Activated T-cell treated with anti-CD3 and anti-CD28 coated beads for 48 hours (primary cell): Measurements from ENCODE around the gene PRPF4.
"Not testable (repeated sequence)": the region's sequence is repeated elsewhere in the genome, so short reads cannot be mapped to it uniquely, and the experiment has no call there.

ENCODE experiments used
- DNase-seq: peaks from one replicate; pipeline ENCODE4 v3.0.0-alpha.2; 2020; ENCODE audit warnings: low read depth

PRPF4 gene

GRCh38 chr9:113267911-113268566 lies 7.4 kb upstream of the PRPF4 start:
- no peak for DNase-seq

GRCh38 chr9:113269355-113269754 lies 6.1 kb upstream of the PRPF4 start:
- no peak for DNase-seq

DNA sequence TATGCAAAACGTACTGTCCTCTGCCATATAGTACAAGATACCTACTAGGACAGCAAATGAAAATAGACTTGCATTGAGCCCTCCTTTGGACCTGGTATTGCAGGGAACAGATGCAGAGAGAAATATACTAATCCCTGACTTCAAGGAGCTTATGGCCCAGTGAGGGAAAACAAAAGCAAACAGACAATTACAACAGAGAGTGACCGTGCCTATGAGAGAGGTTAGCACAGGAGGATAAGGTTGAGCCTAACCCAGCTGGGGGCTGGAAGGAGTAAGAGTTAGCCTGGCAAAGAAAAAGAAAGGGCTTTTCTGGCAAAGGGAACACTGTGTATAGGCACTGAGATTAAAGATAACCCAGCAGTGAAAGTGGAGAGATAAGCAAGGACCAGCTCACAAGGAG lies 5.6 kb upstream of the PRPF4 start:
- no peak for DNase-seq

GRCh38 chr9:113274474-113275156 lies 843 bp upstream of the PRPF4 start:
- no peak for DNase-seq

- DNase-seq = no peak
Measured at GRCh38 chr9:113278840-113279239, 3.4 kb downstream of the PRPF4 start.

GRCh38 chr9:113281356-113281755 lies 5.9 kb downstream of the PRPF4 start:
- DNase-seq = no peak

DNA sequence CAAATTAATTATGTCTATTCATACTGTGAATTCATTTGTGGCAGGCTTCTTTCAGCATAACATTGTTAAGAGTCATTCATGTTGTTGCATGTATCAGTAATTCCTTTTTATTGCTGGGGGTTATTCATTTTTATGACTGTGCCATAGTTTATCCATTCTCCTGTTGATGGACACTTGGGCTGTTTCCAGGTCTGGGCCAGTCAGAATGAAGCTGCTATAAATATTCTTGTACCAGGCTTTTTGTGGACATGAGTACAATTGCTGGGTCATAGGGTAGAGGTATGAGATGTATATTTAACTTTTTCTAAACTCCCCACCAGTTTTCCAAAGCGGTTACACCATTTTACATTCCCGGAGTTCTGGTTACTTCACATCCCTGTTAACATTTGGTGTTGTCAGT lies 13.6 kb downstream of the PRPF4 start:
- DNase-seq = no peak

DNA sequence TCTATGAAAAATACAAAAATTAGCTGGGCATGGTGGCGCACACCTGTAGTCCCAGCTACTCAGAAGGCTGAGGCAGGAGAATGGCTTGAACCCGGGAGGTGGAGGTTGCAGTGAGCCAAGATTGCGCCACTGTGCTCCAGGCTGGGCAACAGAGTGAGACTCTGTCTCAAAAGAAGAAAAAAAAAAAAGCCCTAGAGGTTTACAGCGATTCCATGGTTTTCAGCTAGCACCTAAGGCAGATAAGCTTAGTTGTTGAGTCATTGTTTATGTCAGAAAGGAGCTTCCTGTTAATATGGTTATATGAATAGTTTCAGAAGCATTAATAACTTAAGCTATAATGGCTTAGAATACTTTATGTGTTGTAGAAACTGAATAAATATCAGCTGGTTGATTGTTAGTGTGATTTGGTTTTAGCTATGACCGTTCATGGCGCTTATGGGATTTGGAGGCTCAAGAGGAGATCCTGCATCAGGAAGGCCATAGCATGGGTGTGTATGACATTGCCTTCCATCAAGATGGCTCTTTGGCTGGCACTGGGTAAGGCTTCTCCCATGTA lies 14.7 kb downstream of the PRPF4 start:
- no peak for DNase-seq

- DNase-seq = no peak
Measured at GRCh38 chr9:113293285-113293878, 17.9 kb downstream of the PRPF4 start.

- DNase-seq = not testable (repeated sequence)
Measured at GRCh38 chr9:113296247-113296646, 20.8 kb downstream of the PRPF4 start.

GRCh38 chr9:113296796-113297558 lies 21.5 kb downstream of the PRPF4 start:
- no peak for DNase-seq

DNA sequence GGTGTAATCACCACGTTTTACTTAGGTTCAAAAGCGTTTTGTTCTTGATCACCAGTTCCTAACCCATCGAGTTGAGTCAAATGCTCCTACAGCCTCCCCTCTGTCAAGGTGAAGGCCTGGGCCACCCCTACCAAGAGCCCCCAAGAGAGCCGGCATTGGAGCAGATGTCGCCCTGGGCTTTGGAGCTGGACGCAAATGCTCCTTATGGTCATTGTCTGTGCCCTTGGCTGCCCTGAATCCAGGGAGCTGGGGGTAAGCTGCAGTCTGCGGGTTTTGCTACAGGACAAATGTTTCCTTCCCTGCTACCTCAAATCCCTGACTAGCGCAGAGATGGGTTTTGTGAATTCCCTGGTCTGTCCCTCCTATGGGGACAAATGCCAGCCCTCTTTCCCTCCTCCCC lies 22.9 kb downstream of the PRPF4 start:
- no peak for DNase-seq

DNA sequence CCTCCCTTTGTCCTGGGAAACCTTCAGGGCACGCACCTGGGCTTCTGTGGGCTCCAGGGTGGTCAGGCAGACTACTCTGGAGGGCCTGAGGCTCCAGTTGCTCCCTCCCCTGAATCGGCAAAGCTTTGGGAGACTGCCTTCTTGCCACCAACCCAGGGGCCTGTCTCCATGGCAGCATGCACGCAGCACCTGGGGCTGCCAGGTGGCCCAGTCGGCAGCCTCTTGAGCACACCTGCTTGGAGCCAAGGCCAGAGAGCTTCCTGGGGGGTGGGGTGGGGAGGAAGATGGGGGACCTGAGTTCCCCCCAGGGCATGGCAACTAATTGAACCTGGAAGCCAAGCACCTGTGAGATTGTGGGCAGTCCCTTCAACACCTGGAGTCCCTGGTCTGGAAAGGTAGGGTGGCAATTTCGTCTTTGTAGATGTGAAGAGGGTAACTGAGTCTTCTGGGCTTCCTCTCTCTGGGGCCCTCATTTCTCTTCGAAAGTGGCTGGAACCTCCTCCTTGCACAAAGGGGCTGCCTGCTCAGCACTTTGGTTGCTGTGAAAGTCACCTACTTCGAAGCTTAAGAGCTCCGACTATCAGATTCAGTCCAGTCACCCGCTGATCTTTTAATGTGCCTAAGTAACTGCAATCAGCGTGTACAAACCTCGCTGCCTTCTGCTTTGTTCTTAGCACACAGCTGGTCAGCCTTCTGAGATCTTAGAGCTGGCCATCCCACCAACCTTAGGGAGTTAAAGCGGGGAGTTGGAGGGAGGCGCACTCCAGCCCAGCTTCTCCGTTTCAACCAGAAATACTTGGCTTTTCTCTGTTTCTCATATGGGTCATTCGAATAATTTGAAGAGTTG lies 23.7 kb downstream of the PRPF4 start:
- no peak for DNase-seq

- no peak for DNase-seq
Measured at GRCh38 chr9:113299800-113300292, 24.4 kb downstream of the PRPF4 start.

- no peak for DNase-seq
Measured at GRCh38 chr9:113301548-113301947, 26.1 kb downstream of the PRPF4 start.

DNA sequence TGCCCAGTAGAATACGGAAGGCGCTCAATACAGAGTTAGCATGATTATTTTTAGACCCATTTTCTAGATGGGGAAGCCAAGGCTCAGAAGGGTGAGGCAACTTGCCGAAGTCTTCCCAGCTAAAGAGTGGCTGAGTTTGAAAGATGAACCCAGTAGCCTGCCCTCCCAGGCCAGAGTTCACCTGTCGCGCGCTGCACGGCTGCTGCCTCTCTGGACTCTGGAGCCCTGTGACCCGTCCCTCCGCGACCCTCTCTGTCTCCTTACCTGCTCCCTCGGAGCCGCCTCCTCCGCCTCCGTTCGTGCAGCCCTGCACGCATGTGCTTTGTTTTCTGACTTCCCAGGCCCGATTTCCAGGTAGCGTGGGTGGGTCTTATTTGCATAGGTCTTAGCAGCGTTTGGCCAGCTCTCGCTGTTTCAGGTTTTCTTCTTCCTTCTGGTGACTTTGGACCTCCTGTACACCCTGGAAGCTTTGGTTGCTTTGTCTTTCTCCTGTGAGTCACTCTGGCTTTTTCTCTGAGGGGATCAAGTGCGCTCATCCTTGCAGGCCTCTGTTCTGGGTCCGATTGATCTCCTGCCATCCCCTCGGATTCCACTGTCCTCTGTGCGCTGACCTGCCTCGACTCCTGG lies 27.4 kb downstream of the PRPF4 start, which contains the start of gene RNF183:
Gene RNF183, minus strand, starts transcription at position 585 of the 627 bp plus-strand sequence. CDS start 5,192 bp downstream, outside the sequence.
- no peak for DNase-seq

DNA sequence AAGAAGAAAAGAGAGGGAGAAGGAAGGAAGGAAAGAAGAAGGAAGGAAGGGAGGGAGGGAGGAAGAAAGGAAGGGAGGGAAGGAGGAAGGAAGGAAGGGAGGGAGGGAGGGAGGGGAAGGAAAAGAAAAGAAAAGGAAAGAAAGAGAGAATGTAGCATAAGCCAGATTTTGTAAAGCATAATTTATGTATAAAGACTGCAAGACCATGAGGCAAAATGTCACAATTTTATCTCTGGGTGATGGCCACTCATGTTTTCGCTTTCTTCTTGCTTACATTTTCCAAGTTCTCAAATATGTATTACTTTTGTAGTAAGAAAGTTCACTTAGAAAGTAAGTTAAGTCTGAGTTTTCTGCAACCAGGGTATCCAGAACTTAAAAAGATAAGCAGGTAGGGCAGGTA lies 31.1 kb downstream of the PRPF4 start:
- no peak for DNase-seq

DNA sequence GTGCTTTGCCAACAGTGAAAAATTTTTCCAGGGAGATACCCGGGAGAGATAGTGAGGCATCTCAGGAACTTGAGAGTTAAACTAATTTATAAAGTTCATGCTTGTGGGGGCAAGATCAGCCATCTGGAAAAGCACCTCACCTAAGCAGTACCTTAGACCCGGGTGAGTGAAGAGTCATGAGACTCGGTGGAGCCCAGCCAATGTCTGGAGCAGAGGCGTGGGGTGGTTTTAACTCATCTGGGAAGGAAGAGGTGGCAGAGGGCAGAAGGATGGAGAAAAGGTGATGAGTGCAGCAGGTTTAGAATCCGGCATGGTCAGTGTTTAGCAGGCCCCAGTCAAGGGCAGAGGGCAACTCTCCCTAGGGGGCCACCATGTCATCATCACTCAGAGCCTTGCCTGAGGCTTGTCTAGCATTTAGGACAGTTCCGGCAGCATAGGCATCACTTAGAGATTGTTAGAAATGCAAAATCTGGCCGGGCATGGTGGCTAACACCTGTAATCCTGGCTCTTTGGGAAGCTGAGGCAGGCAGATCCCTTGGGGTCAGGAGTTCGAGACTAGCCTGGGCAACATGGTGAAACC lies 32.0 kb downstream of the PRPF4 start:
- no peak for DNase-seq

DNA sequence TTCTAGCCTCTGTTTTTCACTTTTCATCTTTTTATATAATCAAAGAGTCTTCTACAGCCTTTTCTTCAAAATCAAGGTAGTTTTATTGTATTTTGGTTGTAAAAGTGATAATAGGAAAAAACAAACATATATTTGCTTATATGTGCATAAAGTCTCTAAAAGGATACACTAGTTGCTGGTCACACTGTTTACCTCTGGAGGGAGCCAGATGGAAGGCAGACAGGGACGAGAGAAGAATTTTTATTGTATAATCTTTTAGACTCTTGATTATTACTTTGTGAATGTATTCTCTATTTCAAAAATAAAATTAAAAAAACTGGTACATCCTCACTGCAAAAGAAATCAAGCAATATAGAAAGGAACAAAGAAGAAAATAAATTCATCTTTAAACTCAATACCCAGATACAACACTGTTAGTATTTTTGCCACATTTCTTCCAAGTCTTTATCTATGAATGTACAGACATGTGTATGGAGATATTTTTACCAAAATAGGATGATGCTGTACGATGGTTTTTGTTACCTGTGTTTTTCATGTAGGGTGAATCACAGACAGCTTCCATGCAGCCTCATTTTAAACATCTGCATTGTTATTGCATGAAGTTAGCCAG lies 33.9 kb downstream of the PRPF4 start:
- peak; percentile 4 for DNase-seq

DNA sequence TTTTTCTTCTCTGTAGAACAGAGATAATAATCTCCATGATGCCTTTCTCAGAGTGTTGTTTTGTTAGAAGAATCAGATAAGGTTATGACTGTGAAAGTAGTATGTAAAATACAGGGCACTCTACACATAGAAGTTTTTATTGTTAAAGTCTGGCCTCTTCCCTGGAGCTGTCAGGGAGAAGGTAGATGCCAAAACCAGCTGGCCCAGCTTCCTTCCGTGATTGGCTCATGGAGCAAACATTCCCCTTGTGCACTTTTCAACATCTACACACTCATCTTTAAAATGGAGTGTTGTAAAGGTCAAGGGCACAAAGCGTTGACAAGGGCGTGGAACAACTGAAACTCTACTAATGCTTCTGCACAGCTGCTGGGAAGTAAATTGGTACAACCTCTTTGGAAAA lies 35.1 kb downstream of the PRPF4 start:
- DNase-seq = no peak
